GM18867 (cell line): ENCODE measurements around the gene GABRD.

Experiments used
- ATAC-seq: cut with Tn5 transposase; IDR thresholded peaks from one replicate; pipeline ENCODE4 v1.9.1; 2021; ENCODE audit warnings: mild to moderate bottlenecking, moderate library complexity; ENCODE audit not compliant: unreplicated experiment

Gene GABRD

DNA sequence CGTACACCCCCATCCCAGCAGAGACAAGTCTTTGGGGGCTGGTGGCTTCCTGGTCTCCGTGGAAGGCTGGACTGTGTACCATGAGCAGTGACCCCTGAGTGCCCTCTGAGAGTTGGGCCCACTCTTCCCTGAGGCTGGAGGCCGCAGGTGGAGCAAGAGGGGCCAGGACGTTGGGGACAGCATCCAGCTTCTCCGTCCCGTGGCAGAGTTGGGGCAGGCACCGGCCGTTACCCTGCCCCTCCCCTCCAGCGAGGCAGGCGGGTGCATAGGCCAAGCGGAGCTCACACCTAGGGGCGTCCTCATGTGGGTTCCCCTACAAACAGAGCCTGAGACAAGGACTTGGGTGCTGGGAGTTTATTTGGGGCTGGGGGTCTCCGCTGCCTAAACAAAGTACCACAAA, 14.0 kb downstream of the GABRD start:
- ATAC-seq = no peak

DNA sequence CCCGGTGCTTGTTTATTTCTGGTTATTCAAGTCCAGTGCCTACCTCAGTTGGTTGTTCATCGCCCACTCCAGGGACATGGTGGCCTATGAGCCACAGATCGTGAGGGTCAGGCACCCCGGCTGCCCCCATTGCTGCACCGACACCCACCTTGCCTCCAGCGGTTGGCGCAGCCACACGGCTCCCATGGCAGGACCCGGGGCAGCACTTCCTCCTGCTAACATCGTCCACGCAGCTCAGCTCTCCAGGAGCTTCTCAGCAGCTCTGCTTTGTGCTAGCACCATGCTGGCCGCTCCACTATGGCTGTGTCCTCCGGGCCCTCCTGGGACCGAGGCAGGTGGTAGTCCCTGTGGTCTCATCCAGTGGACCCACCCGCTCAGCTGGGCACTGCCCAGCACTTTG, 17.1 kb downstream of the GABRD start:
- no peak for ATAC-seq

DNA sequence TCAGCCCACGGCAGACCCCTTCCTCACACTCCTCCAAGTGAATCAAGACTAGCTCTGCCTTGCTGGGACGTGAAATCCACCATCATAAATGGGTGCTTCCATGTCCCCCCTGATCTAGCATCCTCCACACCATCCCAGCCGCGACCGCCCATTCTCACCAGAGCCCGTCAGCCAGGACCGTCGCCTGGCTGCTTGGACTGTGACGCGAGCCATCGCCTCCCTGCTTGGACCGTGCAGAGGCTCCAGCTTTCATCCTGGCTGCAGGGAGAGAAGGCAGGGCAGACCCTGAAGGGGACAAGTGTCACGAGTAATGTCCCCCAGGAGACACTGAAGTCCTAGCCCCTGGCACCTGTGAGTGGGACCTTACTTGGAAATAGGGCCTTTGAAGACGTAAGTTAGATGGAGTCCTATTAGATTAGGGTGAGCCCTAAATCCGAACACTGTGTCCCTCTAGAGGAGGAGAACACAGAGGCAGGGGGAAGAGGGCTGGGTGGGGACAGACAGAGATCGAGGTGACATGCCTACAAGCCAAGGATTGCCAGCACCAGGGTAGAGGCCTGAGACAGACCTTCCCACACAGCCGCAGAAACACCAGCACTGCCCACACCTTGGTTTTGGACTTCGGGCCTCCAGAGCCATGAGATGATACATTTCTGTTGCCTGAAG, 18.3 kb downstream of the GABRD start:
- ATAC-seq = no peak

DNA sequence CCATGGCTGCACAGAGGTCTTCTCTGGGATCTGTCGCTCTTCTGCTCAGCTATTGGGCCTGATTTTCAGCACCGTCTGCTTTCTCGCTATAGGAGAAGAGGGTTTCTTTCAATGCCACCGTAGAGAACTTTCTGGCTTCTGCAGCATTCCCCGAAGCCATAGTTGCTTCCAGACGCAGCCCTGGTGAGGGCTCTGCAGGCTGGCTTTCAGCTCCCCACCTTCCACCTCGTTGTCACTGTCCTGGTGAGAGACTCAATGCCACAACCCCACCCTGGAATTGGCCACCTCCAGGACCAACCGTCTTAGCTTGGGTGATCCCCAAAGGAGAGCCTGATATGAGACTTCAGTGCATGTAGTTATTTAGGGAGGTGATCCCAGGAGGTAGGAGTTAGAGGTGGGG, 19.1 kb downstream of the GABRD start:
- no peak for ATAC-seq

DNA sequence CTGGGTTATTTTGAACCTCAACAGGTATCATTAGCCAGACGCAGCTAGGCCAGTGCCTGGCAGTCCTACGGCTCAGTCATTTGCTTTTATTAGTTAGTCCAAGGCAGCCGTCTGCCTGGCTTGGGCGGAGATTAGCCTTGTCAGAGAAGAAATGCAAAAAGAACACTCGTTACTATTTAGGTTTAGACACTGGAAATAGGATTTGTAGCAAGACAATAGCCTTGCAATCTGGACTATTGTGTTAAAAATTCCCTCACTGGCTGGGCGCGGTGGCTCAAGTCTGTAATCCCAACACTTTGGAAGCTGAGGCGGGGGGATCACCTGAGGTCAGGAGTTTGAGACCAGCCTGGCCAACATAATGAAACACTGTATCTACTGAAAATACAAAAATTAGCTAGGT, 20.1 kb downstream of the GABRD start:
- ATAC-seq = no peak

DNA sequence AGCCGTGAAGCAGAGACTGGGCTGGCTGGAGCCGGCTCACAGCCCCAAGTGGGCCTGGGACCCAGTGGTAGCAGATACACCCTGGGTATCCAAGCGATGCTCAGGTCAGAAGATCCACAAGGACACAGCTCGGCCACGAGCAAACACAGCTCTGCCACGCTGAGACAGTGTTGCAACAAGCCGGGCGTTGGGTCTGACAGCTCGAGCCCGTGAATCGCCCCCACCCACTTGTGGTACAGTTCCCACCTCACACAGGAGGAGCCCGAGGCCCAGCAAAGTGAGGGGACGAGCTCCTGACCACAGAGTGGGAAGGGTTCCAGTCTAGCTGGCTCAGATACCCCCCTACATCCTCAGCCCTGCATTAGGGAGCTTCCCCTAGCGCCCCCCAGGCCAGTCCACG, 22.2 kb downstream of the GABRD start:
- no peak for ATAC-seq

DNA sequence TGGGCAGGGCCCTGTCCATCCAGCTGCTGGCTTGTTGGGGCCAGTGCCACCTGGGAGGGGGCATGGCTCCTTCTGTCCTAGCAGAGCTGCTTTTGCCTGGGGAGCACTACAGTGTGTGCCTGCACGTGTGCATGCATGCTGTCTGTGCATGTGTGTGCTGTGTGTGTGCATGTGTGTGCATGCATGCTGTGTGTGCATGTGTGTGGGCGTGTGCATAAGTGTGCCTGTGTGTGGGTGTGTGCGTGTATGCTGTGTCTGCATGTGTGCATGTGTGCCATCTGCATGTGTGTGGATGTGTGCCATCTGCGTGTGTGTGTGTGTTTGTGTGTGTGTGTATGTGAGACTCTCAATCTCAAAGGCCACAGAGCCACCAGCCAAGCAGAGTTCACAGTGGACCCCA, 22.7 kb downstream of the GABRD start:
- no peak for ATAC-seq

DNA sequence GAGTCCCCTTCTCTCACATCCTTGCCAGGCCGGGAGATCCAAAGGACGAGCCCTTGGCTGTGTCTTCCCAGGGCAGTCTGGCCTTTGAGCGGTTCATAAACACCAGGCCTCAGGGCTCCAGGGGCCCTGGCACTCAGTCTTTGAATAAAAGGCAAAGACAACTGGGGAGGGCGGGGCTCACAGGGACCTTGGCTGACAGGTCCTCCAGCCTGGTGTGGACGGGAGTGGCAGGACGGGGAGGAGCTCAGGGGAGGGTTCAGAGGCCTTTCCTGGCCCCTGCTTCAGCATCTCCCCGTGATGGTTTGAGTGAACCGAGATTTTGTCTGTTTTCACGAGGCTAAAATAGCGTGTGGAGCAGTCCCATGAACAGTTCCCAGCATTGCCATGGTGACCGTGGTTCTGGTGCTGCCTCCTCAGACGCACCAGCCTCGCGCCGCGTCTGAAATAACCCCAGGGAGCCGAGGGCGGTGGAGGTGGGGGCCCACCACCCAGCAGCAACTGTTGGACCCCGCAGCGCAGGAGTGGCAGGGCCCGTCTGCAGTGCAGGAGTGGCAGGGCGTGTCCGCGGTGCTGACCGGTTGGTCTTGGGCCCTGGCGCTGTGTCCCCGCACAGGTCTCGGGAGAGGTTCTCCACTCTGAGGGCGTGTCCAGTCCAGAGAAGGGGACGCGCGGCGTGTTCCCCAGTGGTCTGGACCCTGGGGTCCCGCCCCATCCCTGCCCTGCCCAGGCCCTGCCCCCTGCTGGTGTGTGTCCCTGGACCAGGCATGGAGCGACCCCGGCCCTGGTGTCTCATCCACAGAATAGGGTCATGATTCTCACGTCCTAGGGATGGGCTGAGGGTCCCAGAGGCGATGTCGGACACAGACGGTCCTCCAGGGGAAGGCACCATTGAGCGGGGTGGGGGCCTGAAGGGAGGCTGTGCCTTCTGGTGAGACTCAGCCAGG, 24.0 kb downstream of the GABRD start:
- no peak for ATAC-seq

DNA sequence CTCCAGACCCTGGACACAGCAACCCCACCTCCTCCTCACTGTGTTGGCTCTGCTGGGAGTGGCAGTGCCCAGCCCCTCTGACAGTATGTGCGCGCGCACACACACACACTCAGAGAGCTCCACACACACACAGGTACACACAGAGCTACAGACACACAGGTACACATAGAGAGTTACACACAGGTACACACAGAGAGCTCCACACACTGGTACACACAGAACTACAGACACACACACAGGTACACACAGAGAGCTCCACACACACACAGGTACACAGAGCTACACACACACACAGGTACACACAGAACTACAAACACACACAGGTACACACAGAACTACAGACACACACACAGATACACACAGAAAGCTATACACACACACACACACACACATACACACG, 24.7 kb downstream of the GABRD start:
- no peak for ATAC-seq

DNA sequence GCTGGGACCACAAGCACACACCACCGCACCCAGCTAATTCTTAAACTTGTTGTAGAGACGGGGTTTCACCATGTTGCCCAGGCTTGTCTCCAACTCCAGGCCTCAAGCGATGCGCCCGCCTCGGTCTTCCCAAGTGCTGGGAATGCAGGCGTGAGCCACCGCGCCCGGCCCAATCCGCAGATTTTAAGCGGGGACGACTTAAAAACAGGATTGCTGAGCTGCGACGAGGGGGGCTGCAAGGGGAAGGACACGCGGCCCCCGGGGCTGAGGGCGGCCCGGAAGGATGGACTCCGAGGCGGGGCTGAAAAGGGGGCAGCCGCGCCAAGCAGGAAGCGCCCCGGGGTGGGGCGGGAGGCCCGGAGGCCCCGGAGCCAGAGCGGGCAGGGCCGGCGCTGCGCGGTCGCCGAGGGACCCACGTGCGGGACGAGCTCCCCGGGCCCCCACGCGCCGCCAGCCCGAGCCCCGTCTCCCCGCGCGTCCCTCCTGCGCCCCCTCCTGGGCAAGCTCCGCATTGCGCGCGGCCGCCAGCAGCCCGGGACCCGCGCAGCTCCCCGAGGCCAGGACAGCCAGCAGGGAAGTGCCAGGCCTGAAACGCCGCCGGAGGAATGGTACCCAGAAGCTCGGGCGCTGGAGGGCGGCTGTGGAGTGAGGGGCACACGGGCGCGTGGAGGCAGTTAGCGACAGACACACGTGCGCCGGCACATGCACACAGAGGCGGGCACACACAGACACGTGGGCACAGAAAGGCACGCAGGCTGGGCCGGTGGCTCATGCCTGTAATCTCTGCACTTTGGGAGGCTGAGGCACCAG, 25.6 kb downstream of the GABRD start:
- ATAC-seq = no peak

DNA sequence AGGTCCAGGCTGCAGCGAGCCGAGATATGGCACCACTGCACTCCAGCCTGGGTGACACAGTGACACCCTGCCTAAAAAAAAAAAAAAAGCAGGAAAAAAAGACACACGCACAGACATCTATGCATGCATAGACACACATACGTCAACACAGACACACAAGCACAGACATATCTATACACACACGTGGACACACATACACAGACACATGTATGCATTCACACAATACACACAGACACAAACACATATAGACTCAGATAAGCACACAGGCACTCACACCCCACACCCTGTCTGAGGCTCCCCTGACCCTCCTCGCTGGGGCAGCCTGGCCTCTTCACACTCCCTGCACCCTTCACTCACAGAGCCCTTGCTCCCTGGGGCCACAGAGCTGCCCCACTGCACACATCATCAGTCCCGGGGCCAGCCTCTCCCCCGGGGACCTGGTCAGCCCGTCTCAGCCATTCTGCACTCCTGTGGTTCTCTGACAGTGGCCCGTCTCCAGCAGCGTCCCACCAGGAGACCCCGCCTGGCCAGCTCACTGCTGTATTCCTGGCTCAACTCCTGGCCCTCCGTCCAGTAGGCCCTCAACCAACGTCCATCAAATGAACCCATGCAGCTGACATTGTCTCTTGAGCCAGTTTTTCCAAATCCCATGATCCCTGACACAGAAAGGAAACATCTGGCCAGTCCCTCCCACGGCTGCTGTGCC, 26.5 kb downstream of the GABRD start:
- ATAC-seq = no peak

DNA sequence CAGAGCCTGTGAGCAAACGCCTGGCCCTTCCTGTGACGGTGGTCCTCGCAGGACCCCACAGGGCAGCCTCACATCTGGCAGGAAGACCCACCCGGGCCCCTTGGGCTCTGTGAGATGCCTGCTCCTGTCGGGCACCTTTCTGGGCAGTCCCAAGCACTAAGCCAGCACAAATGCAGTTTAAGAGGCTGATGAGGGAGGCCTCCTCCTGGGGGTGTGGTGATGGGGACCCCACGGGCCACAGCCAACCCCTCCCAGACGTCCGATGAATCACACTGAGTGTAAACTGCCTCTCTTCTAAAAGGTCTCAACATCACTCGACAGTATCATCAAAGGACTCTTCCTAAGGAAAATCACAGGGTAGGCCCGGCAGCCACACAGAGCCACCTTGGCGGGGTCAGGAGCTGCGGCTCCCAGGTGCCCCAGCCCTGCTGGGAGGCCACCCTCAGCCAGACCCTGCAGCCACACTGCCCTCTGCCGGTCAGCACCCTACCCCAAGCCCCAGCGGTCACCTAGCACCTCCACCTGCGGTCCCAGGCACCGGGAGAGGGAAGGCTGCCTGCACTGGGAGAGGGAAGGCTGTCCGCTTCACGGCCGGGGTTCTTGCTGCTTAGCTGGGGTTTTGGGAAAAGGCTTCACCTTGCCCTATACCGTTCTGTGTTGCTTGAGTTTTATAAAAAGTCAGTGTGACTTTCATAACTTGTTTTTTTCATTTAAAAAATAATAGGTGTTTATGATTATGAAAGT, 27.2 kb downstream of the GABRD start:
- ATAC-seq = no peak

DNA sequence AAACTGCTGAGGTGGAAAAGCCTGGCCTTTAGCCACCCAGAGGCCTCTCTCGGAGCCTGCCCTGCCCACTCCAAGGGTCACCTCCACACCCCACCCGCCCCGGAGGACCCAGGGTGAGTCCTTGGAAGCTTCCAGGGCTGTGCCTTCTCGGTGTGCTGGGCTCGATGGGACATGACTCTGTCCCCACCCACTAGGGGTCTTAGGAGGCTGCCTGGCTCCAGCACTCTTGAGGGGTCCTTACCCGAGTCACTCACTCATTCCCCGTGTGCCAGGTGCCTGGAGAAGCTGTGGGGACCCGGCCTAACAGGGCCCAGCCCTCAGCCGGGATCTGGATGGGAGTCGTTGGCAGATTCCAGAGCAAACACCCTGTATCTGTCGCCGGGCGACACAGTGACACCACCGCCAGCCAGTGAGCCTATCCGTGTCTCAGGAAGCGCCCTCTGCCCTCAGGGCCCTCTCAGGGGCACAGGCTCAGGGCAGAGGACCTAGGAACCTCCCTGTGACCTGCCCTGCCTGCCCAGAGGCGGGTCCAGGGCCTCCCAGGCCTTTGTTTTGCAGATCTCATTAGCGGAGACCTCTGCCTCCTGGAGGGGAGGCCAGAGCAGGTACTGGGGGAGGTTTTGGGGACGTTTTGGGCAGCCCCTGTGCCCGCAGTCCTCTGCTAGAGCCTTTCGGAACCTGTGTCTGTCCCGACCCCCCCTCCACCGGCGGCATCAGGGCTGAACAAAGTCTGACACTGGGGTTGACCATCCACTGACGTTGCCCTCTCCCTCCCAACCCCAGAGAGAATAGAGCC, 28.0 kb downstream of the GABRD start:
- no peak for ATAC-seq

DNA sequence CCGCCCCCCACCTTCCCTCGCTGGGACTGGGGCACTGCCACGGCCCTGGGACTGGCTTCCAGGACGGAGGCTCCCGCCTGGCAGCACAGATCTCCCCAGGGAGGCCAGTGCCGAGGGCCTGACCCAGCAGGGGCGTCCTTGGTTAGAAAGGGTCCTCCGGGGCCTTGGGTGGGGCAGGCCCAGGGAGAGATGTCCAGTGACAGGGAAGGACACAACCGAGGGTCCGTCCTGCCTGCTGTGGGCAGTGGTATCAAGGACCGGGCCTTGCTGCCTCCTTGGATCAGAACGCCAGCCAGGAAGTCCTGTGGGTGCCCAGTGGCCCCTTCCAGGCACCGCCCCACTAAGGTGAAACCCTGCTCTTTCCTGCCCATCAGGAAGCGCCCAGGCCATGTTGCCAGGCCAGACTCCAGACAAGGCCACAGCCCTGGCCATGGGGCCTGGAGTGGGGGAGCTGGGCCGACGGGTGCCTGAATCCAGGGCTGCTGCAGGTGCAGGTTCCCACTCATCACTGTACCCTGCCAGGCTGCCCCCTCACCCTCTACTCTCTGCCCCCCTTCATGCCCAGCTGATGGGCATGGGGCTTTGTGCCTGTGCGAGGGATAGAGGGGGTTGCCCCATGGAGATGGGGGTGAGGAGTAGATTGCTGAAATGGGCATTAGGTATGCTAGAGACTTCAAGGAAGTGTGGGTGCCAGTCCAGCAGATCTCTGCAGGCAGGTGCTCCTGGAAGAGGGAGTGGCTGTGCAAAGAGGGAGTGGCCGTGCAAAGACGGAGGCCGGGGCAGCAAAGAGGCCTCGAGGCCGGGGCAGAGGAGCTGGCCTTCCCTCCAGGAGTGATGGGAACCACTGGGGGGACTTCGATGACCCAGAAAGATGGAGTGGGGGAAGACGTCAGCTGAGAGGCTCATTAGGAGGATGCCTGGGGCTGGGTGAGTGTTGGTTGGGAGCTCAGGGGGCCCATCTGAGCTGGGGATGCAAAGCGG, 28.9 kb downstream of the GABRD start:
- ATAC-seq = no peak

DNA sequence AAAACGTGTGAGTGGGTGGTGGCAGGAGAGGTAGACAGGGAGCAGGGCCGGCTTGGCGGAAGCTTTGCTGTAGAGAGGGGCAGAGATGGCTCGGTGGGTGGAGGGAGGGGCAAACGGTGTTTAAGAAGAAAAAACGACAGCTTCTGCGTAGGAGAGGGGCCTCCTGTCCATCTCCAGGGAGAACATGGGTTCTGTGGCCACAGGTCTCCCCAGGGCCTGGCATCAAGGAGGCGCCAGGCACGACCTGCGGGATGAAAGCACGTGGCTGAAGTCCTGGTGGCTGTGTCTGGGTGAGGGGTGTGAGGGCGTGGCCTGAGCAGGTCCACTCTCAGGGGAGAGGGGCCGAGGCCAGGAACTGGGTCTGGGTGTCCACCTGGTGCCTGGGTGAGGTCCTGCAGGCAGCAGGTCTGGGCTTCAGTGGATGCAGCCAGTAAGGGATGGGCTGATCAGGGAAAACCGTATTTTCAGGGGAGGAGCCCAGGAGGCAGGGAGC, 30.1 kb downstream of the GABRD start:
- no peak for ATAC-seq

DNA sequence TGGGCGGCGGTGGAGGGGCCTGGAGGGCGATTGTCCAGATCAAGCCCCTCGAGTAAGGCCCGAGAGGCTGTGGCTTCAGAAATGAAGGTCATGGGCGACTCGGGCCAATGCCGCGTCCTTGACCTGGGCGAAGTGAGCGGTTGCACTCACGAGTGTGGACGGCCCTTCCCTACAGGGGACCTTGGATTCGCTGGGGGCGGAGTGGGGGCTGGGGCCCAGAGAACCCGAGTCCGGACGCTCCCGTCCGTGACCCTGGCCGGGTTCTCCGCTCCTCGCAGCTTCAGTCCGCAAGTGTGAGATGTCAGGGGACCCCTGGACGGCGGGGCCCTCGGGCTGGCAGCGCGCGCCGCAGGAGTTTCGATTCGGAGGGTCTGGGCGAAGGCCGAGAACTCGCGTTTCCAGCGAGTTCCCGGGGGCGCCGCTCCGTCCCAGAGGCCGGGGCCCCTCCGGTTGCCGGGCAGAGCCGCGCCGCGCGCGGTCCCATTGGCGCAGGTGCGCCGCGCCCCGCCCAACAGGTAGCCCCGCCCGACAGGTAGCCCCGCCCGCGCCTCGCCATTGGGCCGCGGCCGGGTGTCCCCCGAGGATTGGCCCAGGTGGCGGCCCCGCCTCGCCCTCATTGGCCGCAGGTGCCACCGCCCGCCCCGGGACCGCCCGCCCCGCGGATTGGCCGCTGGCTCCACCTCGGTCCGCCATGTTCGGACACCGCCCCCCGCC, 30.7 kb downstream of the GABRD start, which contains the start of gene PRKCZ:
Gene PRKCZ, plus strand, starts transcription at position 694 of the 714 bp plus-strand sequence. CDS start 220 bp downstream, outside the sequence.
- peak; percentile 86 for ATAC-seq

DNA sequence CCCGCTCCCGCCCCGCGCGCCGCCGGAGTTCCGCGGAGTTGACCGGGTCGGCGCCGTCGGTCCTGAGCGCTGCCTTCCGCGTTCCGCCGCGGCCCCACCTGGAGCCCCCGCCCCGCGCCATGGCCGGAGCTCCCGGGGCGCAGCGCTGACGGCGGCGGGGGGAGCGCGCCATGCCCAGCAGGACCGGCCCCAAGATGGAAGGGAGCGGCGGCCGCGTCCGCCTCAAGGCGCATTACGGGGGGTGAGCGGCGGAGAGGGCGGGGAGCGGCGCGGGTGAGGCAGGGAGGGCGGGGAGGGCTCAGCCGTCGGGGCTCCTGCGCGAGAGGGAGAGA, 31.3 kb downstream of the GABRD start:
- no peak for ATAC-seq
